ENCODE results near the gene TTC9B. TPM values are rescaled to one million over a fixed set of nuclear protein-coding genes. Genes with fewer than 3 reads are reported as not detected.

TTC9B gene
- total RNA-seq, 1 donor from 2014 or later: not detected

Other genes with a start within 250 kb of the TTC9B start
- gene PSMC4, start 247.2 kb downstream of the TTC9B start, total RNA-seq: 95.3 and 145 TPM in 2 replicates
- gene ZNF546, start 221.3 kb downstream of the TTC9B start, total RNA-seq: 6.3 and 7.8 TPM in 2 replicates
- gene ZNF780B, start 162.2 kb downstream of the TTC9B start, total RNA-seq: 13.8 and 15.8 TPM in 2 replicates
- 10.7 and 17.5 TPM in 2 replicates for gene ZNF780A, start 127.4 kb downstream of the TTC9B start, total RNA-seq
- 6.5 and 8.8 TPM in 2 replicates for gene MAP3K10, start 27.0 kb downstream of the TTC9B start, total RNA-seq
- gene CCNP, start 8.3 kb upstream of the TTC9B start, total RNA-seq: 0.09 and 0.34 TPM in 2 replicates
- gene AKT2, start 67.0 kb upstream of the TTC9B start, total RNA-seq: 37.3 and 45.8 TPM in 2 replicates
- gene C19orf47, start 130.0 kb upstream of the TTC9B start, total RNA-seq: 5.3 and 9.2 TPM in 2 replicates
- 173 and 228 TPM in 2 replicates for gene PLD3, start 130.3 kb upstream of the TTC9B start, total RNA-seq
- under 0.01 and 0.05 TPM in 2 replicates for gene HIPK4, start 171.8 kb upstream of the TTC9B start, total RNA-seq
- gene PRX, start 195.0 kb upstream of the TTC9B start, total RNA-seq: 1.7 and 2.1 TPM in 2 replicates
- gene SERTAD1, start 207.6 kb upstream of the TTC9B start, total RNA-seq: 18.8 and 38.1 TPM in 2 replicates
- gene SERTAD3, start 226.0 kb upstream of the TTC9B start, total RNA-seq: 14.9 and 25.9 TPM in 2 replicates
- 43.0 and 58.7 TPM in 2 replicates for gene BLVRB, start 247.4 kb upstream of the TTC9B start, total RNA-seq
- gene SPTBN4, start 248.6 kb upstream of the TTC9B start, total RNA-seq: 0.05 and 0.17 TPM in 2 replicates

Data from dermis blood vessel endothelial cell (primary cell).